GM18505 (cell line): ENCODE results near the gene COL27A1.
"Not testable (repeated sequence)": the region's sequence is repeated elsewhere in the genome, so short reads cannot be mapped to it uniquely, and the experiment has no call there.

Experiments
- ATAC-seq: cut with Tn5 transposase; IDR thresholded peaks from one replicate; pipeline ENCODE4 v1.9.1; 2021; ENCODE audit not compliant: unreplicated experiment
- POLR2A ChIP-seq: IDR thresholded peaks from 4 replicates; pipeline ENCODE4 v1.6.1; 2011; ENCODE audit warnings: borderline replicate concordance; ENCODE audit not compliant: insufficient read depth, insufficient read length; ENCODE audit errors: extremely low read depth

The COL27A1 gene

DNA sequence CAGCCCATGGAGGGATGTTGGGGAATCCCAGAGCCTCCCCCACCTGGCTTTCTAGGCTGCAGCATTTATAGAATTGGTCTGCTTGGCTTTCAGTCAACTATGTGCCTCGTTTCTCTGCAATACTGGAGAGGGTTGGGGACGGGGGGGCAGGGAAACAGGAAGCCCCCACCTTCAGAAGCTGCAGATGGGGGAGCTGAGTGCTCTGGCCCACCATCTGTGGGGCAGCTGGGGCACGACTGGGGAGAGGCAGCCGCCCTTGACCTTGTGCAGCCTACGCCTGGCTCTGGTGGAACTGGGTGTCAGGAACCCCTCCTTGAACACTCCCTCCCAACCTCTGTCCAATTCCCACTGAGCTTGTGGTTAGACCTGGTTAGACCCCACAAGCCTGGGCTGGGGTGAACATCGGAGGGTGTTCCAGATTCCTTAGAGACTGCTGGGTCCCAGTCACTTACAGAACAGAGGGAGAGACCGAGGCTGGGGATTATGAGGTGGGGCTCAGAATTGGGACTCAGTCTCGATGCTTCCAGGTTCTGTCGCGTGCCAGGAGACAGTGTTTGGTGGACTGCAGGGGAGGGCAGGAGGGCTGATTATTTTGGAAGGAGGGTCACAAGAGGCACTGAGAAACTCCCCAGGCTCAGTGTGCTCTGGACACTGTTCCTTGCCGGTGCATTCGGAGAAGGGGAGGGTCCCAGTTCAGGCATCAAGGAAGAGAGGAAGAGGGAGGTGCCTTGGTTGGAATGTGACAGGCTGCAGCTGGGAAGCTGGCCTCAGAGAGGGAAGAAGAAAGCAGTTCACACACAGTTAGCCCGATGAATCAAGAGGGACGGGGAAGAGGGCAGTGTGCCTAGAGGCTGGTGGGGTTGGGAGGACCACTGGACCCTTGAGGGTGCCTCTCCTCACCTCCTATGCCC, 25.6 kb downstream of the COL27A1 start:
- no peak for TF ChIP-seq POLR2A
- no peak for ATAC-seq

DNA sequence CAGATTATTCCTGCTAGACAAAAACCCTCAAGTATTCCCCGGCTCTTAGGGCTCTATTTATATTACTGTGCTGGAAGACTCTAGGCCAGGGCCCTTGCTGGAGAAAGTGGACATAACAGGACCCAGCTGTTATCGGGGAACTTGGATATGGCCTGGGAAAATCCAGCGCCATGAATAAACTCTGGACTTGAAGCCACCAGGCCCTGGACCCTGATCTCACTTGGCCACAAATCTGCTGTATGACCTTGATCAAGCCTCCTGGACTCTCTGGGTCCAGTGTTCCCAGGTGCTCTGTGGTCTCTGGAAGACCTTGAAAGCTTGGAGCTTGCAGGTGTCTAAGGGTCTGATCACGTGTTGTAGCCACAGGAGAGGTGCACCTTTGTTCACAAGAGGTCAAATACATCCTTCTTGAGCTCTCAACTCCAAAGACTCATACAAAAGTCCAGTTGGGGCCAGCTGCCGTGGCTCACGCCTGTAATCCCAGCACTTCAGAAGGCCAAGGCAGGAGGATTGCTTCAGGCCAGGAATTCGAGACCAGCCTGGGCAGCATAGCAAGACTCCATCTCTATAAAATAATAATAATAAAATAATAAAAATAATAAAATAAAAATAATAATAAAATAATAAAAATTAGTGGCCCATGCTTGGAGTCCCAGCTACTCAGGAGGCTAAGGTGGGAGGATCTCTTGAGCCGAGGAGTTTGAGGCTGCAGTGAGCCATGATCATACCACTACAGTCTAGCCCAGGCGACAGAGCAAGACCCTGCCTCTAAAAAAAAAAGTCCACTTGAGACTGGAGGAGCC, 26.5 kb downstream of the COL27A1 start:
- no peak for ATAC-seq
- TF ChIP-seq POLR2A: no peak

DNA sequence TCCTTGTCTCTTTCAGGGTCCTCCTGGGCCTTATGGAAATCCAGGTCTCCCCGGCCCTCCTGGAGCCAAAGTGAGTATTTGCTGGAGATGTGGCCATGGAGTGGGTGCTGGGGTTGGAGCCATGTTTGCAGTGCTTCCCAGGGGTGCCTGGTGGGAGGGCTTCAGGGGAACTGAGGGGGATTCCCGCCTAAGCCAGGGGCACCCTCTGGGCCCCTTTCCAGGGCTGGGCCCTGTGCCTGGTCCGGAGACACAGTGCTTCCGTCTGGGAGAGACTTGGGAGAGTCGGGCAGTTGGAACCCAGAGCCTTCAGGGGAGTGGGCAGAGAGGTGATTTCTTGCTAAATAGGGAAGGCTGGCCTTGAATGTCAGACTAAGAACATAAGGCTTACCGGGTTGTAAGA, 27.7 kb downstream of the COL27A1 start:
- no peak for TF ChIP-seq POLR2A
- ATAC-seq: no peak

DNA sequence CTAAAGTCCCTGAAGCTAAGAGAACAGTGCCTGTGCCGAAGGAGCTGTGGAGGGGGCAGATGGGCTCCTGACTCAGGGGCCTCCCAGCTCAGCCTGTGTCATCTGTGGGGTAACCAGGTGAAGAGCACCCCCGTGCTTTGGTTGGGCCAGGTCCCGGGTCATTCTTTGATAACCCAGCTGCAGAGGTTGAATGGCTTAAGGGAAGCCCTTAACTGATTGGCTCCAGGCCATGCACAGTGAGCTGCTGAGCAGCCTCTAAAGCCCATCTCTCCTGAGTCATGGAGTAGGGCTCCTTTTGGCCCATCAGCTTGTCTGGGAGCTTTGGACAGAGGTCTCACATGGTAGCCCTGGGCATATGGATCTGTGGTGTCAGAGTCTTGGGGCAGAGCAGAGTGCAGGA, 28.7 kb downstream of the COL27A1 start:
- no peak for TF ChIP-seq POLR2A
- ATAC-seq: no peak

DNA sequence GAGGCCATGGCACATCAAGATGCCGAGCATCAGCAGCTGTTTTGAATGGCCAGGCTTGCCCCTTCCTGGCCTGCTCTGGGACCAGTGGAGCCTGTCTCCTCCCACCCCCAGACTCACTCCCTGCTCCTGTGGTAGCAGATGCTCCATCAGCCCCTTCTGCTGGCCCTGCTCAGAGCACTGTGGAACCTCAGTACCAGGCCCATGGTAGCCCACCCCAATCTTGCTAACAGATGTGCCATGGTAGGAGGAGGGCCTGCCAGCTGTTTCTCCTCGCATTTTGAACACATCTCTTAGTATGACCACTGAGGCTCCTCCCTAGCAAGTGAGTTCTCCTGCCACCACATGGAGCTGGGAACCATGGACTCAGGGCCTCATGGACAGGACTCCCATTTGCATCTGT, 29.5 kb downstream of the COL27A1 start:
- no peak for TF ChIP-seq POLR2A
- ATAC-seq: no peak

DNA sequence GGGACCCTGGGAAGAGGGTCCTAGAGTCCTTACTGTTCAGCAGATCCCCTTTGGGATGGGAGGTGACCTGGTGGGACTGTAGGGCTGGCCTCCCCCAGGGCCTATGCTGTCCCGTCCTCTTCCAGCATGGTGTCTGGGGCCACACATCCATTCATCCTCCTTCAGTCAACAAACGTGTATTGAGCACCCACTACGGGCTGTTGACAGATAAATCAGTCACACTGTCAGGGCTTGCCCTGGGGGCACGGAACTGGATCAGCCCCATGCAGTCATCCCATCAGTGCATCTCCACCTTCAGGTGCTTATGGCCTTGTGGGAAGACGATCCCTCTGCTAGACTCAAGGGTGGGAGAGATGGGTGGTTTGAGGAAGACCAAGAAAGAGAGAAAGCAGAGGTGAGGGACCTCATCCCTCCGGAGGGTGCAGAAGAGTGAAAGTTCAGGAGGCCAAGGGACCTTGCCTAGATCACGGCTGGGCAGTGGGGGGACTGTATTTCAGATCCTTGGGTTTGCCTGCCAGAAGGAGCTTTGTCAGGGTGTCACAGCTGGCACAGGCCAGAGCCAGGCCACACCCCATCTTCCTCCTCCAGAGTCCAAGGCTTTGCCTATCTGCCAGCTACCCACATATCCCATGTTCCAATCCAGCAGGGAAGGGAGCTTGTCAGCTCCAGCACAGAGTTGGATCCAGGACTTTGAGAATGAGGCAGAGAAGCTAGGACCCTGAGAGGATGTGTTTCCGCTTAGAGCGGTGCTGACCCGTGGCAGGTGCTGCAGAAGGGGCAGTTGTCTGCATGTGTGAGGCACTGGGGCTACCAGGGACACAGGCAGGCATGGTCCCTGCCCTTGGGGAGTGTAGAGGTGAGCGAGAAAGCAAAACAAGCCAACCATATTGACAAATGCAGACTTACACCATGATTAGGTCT, 30.5 kb downstream of the COL27A1 start:
- TF ChIP-seq POLR2A: no peak
- no peak for ATAC-seq

DNA sequence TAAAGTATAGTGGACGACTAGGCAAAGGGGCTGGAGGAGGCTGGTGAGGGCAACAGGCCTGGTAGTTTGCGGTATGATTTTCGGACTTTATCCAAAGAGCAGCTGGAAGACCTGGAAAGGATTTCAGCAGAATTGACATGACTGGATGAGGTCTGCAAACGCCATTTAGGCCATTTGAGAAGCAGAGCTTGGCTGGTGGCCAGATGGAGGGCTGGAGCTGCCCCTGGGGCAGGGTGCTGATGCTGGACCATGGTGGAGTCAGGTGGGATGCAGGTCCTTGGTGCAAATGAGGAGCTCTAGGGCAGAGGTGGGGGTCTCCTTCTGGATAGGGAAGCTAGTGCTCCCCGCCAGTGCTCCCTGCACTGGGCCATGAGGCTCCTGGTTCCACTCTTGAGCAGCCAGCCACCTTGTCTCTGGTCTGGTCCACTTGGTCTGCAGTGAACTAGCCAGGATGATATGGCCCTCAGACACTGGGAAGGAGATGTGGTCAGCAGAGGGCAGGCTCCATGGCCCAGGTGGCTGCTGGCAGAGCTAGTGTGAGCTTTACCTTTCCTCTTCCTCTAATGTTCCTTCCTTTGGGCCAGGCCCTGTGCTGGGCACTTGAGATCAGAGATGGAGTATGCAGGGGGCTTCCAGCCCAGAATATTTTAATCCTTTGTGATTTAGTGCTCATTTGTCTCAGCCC, 31.4 kb downstream of the COL27A1 start:
- ATAC-seq: no peak
- no peak for TF ChIP-seq POLR2A

DNA sequence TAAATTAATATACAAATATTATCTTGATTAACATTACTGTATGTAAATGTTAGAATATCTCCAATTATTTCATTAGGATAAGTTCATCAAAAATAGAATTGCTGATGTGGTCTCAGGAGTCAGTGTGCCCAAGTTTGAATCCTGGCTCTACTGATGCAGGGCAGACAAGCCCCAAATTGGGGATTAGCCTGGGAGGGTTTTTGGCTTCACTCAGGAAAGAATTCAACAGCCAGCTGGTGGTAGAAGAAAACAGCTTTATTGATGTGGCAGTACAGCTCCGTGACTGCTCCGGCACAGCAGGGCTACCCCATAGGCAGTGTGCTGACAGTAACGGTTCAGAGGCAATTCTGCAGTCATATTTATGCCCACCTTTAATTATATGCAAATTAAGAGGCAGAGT, 32.5 kb downstream of the COL27A1 start:
- TF ChIP-seq POLR2A: no peak
- no peak for ATAC-seq

DNA sequence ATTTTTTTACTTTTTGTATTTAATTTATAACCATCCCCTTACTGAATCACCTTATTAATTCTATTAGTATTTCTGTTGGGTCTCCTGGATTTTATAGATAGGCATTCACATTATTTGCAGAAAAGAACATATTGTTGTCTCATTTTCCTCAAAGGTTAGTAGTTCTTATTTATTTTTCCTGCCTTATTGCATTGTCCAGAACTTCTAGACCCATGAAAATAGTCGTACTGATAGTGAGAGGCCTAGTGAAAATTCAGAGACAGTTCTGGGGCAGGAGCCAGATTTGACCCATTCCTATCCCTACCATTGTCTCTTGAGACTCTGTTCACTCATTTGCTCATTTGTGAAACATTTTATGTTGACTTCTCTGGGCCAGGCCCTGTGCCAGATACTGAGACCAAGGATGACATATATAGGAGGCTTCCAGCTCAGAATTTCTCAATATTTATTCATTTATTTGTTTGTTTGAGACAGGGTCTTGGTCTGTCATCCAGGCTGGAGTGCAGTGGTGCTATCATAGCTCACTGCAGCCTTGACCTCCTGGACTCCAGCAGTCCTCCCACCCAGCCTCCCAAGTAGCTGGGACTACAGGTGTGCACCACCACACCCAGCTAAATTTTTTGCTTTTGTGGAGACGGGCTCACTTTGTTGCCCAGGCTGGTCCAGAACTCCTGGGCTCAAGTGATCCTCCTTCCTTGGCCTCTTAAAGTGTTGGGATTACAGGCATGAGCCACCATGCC, 34.7 kb downstream of the COL27A1 start:
- TF ChIP-seq POLR2A: no peak
- no peak for ATAC-seq

DNA sequence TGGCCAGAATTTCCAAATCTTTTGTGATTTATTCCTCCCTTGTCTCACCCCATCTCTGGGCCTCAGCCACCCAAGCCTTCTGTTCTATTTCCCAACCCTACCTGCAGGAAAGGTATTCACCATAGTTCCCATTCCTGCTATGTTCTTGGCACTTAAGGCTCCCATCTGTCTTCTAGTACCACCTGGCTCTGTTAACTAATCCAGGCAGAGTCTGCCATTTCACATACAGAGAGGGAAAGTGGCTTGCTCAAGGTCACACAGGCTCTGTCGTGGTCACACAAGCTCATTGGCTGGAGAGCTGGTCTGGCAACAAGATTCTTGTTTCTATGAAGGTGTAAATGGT, 35.2 kb downstream of the COL27A1 start:
- TF ChIP-seq POLR2A: no peak
- ATAC-seq: no peak

DNA sequence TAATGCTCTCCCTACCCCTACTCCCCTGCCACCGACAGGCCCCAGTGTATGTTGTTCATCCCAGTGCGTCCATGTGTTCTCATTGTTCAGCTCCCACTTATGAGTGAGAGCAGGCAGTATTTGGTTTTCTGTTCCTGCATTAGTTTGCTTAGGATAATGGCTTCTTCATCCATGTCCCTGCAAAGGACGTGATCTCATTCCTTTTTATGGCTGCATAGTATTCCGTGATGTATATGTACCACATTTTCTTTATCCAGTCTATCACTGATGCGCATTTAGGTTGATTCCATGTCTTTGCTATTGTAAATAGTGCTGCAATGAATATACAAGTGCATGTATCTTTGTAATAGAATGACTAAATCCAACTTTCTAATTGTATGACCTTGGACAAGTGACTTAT, 36.1 kb downstream of the COL27A1 start:
- not testable (repeated sequence) for ATAC-seq

DNA sequence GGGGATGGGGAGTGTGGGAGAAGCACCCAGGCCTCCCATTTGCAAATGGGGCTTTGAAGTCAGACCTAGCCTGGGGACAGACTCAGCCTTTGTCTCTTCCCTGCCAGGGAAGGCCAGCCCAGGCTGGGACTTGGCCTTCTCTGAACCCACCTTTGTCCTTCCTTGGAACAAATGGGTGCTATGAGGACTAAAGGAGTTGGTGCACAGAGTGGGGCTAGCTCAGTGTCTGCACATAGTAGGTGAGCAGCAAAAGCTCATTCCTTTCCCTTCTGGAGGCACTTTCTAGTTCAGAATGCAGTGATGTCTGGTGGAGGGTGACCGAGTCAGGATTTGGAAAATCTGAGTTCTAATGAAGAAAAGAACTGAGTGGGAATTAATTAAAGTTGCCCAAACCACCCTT, 37.2 kb downstream of the COL27A1 start:
- ATAC-seq: no peak
- no peak for TF ChIP-seq POLR2A

DNA sequence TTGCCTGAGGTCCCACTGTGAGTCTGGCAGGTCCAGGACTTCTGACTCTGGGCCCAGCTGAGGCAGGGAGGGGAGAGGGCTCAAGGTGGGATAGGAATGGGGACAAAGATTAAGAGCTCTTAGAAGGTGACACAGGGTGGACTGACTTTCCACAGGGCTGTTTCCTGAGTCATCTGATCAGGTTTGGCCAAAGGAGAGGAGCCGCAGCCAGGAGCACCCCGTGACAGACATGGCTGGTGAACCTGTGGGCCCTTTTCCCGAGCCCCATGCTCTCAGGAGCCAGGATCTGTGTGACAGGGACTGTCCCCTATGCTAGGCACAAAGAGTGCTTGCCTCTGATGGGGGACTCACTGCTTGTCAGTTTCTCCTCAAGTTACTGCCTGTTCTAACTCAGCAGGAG, 37.8 kb downstream of the COL27A1 start:
- no peak for TF ChIP-seq POLR2A
- no peak for ATAC-seq

DNA sequence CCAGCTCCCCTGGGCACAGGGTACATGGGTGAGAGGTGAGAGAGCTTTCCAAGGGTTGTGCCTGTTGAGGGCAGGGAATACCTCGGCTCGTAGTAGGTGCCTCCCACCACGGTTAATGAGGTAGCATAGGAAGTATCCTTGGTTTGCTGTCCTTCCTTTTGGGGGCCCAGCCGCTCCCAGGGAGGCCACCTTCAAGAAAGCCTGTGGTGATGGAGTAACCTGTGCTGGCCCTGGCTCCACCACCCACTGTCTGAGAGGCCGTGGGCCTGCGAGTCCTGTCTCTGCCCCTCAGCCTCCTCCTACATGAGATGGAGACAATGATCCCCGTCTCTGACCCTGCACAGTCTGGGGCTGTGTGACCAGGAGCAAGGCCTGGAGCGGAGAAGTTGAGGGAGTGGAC, 40.8 kb downstream of the COL27A1 start:
- no peak for TF ChIP-seq POLR2A

More for the DNA sequence above, 40.8 kb downstream of the COL27A1 start:
- ATAC-seq: no peak
